T-helper 1 cell (primary cell): ENCODE data around the gene GADD45B.
"Not testable (repeated sequence)": the region's sequence is repeated elsewhere in the genome, so short reads cannot be mapped to it uniquely, and the experiment has no call there.

Experiments used
- DNase-seq, 5 donors: peaks; one replicate each; pipeline ENCODE4 v3.0.0-alpha.2; 2012 to 2020

GADD45B gene

DNA sequence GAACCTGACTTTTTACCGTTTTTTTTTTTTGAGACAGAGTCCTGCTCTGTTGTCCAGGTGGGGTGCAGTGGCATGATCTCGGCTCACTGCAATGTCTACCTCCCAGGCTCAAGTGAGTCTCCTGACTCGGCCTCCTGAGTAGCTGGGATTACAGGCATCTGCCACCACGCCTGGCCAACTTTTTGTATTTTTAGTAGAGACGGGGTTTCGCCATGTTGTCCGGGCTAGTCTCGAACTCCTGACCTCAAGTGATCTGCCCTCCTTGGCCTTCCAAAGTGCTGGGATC lies 6.1 kb upstream of the GADD45B start:
- not testable (repeated sequence) for DNase-seq

DNA sequence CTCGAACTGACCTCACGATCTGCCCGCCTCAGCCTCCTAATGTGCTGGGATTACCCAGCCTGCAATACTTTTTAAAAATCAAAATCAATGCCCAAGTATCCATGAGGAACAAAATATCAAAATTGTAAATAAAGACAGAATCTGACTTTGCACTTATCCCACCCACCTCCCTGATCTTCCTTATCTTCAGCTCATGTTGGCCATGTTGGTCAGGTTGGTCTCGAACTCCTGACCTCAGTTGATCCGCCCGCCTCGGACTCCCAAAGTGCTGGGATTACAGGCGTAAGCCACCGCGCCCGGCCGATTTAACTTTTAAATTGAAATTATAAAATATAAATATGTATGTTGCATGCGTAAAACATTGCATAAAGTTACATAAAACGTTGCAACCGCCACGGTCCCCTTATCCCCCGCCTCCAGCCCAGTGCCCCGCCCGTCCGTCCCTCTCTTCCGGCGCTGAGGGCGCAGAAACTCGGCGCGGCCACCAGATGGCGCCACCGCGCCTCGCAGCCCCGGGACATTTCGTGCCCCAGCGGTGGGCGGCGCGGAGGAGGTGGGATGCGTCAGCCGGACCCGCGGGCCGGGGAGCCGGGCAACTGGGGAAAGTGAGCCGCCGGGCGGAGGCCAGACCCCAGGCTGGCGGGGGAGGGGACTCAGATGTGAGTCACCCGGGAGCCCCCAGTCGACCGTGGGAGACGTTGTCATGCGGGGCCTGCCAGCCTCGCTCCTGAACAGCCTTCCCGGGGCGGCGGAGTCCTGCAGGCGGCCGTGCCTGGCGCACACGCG lies 1.5 kb upstream of the GADD45B start:
- DNase-seq = peak; percentile 75 to 85 (median 80)

DNA sequence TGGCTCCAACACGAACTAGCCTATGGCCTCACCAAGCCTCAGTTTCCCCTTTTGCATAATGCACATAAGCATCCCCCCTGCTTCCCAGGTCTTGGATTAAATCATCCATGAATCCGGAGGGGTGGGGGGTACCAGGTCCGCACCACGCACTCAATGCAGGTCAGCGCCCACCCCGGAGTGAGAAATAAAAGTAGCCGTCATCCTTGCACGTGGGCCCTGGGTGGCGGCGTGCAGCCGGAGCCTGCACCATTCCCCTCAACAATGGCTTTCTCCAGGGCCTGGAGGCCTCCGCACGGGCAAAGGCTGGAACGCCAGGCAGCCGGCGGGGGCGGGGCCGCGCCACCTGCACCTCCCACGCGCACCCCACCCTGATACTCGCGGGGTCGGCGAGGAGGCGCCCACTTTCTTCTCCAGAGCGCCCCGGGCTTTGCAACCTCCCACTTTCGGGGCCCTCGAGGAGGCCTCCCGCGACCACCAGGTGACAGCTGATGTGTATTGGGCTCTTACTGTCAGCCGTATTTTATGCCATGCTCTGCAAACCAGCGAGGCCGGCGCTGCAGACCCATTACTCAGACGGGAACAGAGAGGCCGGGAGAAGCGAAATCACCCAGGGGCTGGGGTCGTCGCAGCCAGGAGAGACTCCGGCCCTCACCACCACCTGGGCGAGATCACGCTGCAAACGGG lies 767 bp upstream of the GADD45B start:
- DNase-seq = peak in 4 of 5 donors; percentile 34 to 75 (median 44)

DNA sequence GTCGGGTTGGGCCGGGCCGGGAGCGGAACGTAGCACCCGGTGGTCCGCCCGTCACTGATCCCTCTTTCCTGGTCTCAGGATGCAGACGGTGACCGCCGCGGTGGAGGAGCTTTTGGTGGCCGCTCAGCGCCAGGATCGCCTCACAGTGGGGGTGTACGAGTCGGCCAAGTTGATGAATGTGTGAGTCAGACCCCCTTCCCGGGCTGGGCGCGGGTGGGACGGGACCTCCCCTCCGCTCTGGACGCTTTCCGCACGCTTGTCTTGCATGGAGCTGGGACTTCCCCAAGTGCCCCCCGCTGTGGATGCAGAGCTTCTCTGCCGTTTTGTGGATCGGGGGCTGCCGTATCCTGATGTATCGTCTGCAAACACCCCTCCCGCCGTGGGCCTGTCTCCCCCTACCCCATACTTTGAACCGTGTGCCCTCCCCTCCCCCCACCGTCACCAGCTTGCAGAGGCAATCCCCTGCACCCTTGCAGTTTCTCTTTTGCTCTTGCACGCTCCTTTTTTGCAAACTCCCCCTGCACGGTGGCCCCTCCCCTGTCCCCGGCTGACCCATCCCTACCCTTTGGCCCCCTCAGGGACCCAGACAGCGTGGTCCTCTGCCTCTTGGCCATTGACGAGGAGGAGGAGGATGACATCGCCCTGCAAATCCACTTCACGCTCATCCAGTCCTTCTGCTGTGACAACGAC lies 669 bp downstream of the GADD45B start:
- DNase-seq = peak; percentile 31 to 72 (median 47)

DNA sequence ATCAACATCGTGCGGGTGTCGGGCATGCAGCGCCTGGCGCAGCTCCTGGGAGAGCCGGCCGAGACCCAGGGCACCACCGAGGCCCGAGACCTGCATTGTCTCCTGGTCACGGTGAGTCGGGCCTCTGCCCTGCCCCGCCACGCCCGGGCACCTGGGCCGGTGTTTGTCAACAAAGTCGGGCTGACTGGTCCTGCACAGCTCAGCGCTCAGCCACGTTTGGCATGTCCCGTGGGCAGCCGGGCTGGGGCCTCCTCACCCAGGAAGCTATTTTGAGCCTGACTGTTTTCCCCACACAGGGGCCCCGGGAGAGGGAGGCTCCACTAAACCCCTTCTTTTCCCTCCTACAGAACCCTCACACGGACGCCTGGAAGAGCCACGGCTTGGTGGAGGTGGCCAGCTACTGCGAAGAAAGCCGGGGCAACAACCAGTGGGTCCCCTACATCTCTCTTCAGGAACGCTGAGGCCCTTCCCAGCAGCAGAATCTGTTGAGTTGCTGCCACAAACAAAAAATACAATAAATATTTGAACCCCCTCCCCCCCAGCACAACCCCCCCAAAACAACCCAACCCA lies 1.3 kb downstream of the GADD45B start:
- peak in 1 of 5 donors; percentile 24 for DNase-seq

DNA sequence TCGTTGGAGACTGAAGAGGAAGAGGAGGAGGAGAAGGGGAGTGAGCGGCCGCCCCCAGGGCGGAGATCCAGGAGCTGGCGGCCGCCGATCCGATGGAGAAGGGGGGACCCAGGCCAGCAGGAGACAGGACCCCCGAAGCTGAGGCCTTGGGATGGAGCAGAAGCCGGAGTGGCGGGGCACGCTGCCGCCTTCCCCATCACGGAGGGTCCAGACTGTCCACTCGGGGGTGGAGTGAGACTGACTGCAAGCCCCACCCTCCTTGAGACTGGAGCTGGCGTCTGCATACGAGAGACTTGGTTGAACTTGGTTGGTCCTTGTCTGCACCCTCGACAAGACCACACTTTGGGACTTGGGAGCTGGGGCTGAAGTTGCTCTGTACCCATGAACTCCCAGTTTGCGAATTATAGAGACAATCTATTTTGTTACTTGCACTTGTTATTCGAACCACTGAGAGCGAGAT lies 1.8 kb downstream of the GADD45B start:
- DNase-seq = peak in 2 of 5 donors; percentile 25 to 39

DNA sequence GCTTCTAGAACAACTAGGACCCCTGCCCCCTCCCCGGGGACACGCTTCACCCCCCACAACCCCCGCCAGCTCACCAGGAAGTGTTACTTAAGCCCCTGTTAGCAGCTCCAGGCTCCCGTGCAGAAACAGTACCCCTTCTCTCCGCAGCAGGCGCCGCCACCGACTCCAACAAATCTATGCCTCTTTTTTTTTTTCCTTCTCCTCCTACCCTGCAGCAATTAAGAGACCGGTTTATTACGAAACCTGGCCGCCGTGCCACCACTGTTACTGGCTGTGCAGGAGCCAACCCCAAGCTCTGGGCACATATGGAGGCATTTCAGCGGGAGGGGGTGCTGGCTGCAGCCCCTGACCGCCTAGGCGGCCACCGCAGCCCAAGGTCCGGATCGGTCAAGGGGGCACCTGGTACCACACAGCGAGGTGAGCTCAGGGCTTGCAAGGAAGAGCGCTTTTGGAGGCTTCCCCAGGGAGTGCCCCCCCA lies 2.4 kb downstream of the GADD45B start:
- DNase-seq = peak in 4 of 5 donors; percentile 42 to 75 (median 50)

DNA sequence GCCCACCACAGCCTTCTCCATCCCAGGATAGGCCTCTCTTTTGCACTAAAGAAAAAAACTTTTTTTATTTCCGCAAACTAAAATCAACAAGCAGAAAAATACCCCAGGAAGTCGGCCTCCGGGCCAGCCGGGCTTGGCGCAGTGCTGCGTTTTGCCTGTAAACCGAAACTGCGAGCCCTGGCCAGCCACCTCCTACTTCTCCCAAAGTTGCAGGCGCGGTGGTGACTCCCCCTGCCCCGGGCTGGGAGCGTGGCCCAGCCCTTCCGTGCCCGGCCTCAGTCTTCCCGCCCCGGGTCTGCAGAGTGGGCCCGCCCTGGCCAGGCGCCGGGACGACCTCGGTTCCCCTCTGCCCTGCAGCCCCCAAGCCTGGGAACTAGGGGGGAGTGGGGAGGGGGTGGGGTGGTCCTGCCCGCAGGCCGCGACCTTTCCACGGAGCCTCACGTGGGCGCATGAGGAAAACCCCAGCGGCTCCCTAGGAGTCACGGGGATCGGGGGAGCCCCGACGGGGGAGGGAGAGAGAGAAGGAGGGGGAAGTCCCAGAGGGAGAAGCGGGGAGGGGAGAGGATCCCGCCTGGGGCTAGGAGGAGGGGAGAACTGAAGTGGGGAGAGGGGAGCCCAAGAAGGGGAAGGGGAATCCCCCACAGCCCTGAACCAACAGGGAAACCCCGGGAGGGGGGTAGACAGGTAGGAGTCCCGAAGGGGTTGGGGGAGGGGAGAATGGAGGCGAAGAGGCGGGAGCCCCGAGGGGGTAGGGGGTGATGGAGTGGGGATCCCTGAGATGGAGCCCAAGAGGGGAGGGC lies 3.0 kb downstream of the GADD45B start:
- peak; percentile 61 to 65 (median 63) for DNase-seq

DNA sequence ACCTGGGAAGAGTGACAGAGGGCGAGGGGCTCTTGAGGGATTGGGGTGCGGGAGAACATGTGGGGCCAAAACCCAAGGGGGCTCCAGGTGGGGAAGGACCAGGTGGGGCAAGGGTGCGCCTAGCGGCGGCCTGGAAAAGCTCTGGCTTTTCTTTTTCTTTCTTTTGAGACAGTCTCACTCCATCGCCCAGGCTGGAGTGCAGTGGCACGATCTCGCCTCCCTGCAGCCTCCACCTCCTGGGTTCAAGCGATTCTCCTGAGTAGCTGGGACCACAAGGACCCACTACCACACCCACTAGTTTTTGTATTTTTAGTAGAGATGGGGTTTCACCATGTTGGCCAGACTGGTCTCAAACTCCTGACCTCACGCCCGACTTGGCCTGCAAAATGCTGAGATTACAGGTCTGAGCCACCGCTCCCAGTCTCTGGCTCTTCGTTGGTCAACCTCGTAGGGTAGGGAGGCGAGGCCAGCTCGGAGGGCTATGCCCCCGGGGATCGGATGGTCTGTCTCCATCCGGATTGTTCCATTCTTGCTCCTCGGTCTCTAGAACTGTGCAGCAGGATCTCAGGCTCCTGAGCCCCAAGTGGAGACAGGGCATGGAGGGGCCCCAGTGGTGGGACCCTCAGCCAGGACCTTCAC lies 3.7 kb downstream of the GADD45B start:
- DNase-seq = no peak

DNA sequence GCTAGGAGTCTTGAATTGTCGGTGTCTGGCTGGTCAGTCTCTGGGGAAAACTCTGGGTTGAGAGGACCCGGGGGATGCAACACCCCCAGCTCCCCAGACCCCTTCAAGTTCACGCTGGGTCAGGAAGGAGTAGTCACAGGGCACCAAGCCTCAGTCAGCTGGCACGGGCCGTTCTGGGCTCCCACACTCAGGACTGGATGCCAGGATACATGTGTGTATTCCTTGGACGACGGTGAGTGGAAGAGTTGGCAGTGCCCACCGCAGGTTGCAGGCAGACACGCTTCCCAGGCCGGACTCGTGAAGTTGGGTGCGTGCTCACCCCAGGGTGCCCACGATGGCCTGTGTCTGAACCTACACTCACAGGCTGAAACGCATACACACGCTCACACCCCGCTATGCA lies 5.5 kb downstream of the GADD45B start:
- no peak for DNase-seq

DNA sequence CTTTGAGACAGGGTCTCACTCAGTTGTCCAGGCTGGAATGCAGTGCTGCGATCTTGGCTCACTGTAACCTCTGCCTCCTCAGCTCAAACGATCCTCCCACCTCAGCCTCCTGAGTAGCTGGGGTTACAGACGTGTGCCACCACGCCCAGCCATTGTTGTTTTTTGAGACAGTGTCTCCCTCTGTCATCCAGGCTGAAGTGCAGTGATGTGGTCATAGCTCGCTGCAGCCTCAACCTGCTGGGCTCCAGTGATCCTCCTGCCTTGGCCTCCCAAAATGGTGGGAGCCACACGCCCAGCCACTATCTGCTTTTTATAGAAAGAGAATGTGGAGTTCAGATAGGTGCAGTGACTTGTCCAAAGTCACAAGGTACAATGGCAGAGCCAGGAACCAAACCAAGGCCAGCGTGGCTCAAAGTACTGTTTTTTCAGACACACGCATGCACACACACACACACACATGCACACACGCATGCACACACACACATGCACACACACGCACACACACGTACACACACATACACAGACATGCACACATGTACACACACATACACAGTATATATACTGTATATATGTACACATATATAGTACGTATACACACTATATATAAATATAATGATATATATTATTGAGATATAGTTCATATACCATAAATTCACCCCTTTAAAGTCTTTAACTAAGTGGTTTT lies 6.6 kb downstream of the GADD45B start:
- DNase-seq = no peak

DNA sequence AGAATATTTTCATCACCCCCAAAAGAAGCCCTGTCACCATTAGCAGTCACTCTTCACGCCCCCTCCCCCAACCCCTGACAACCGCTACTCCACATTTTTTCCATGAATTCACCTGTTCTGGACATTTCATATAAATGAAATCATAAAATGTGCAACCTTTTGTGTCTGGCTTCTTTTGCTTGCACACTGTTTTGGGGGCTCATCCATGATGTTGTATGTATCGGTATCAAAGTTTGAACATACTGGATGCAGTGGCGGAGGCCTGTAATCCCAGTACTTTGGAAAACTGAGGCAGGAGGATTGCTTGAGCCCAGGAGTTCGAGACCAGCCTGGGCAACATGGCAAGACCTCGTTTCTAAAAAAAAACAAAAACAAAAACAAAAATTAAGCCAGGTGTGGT lies 7.2 kb downstream of the GADD45B start:
- no peak for DNase-seq

DNA sequence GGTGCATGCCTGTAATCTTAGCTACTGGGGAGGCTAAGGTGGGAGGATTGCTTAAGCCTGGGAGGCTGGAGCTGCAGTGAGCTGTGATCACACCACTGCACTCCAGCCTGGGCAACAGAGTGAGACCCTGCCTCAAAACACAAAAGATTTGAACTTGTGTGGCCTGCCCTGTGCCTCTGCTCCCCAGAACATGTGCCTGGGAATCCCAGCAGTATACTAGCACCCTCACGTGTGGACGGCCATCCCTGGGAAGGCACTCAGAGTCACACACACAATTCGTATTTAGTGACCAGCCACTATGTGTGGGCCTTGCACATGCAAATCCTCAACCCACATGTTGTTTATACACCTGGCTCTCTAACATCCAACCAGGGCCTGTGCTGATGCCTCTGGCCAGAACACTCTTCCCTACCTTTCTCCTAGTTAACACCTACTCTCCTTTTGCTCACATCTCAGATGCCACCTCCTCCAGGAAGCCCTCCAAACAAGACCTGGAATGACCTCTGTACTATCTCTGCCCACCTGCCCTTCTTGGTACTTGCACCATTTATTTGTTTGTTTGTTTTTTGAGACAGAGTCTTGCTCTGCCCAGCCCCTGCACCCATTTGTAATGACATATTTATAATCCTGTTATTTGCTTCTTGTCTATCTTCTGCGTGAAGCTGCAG lies 7.7 kb downstream of the GADD45B start:
- no peak for DNase-seq

DNA sequence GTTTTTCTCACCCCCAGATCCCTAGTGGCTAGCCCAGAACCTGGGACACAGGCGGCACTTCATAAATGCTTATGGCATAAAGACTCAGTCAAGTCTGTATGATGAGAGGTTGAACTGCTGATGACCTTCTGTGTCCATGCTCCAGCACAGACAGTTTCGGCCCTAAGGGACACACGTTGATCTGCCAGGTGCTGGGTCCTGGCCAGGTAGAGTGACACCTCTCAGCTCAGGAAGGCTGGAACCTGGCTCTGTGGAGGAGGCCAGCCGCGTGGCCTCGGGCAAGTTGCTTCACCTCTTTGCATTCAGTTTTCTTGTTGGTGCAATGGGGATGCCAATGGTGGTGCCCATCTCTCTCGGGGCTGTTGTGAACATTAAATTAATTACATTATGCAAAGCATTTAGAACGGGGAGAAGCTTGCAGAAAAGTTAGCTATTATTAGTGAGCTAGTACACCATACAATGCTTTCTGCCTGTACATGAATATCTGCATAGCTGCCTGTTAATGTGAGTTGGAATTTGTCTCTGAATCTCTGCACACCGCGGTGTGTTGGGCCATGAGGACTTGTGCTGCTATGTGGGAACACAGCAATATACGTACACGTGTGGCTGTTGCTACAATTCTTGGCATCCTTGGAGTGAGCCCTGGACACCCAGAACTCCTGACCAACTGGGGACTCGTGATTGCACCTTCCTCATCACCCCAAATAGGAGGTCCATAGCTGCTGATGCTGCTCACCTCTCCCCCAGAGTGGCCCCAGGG lies 8.4 kb downstream of the GADD45B start:
- DNase-seq = no peak

DNA sequence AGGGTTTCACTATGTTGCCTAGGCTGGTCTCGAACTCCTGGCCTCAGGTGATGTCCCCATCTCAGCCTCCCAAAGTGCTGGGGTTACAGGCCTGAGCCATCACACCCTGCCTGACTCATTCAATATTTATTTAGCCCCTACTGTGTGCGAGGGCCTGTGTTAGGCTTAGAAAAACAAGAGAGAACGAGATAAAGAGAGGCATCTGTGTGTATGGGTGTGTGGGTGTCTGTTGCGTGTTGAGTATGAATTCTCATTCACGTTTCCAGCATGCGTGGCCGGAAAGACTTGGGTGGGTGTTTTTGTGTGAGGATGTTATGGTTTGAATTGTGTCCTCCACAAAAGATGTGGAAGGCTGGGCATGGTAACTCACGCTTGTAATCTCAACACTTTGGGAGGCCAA lies 9.5 kb downstream of the GADD45B start:
- no peak for DNase-seq

DNA sequence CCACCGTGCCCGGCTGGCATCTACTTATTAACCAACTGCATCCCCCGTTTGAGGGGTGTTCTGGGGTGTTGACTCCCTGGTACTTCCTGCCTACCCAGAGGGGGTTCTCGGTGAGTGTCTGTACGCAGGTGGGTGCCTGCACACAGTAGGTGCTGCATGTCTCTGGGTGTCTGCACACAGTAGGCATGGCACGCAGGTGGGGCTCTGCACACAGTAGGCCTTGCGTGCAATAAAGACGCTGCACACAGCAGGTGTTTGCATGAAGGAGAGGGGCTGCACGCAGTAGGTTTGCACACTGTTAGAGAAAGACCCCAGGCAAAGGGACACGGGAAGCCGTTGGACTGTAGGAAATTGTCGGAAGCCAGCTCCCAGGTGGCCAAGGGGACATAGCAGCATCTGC lies 11.2 kb downstream of the GADD45B start:
- no peak for DNase-seq

DNA sequence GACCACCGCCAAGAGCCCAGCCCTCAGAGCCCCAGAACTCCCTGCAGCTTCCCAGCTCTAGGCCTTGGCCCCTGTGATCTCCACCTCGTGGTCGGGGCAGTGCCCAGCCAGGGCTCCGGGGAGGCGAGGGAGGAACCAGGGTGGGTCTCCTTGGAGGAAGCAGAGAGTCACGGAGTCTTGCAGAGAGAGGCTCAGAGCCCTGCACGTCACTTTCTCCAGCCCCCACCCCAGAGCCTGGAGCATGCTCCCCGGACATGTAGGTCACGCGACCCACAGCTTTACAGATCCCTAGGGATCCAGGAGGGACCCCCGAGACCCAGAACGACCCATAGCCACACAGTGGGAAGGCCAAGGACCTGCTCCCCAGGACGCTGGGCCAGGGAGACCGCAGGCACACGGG lies 11.9 kb downstream of the GADD45B start:
- DNase-seq = no peak

DNA sequence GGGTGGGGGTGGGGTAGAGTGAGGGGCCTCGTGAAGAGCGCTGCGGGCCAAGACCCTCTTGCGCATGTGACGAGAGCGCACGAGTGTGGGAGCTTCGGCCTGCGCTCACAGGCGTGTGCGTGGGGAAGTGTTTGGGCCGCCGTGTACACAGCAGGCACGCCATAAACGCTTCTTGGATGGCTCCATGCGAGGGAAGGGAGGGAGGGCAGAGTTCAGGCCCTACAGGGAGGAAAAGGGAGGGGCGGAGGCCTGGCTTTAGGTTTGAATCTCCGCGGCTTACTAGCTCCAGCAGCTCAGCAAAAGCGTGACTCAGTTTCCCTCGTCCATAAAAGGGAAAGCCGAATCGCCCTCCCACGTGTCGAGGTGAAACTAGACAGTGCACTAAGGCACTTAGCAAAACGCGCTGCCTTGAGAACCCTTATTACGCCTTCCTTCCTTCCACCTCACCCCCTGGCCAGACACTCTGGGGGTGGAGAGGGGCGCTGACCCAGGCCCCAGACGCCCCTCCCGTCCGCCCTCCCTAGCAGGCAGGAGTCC lies 12.5 kb downstream of the GADD45B start:
- DNase-seq = no peak

DNA sequence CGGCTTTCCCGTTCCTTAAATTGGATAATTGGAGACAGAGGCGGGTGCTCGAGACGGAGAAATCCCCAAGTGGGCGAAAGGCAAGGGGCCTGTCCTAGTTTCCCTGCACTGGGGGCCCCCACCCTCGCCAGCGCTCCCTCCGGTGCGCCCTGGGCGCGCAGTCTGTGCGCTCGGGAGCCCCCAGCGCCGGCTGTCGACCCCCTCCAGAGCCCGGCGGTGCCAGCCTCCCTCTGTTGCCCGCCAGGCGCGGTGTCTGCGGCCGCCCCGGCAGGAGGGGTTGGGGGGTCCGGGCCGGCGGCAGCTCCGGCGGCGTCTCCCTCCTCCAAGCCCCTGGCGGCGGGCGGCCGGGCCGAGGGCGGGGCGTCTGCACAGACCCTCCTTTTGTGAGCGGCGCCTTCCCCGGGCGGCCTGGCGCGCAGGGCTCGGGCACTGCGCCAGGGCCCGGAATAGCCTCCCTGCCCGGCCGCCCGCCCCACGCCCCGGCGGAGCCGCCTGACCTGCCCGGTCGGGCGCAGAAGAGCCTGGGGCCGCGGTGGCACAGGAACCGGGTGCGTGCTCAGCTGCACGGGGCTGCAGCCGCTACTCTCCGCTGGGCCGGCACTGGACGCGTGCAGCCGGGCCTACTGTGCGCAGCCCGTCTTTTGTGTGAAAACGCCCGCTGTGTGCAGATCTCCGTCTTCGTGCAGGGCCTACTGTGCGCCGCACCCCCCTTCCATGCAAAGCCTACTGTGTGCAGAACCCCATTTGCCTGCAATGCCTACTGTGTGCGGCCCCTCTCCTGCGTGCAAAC lies 13.2 kb downstream of the GADD45B start:
- DNase-seq = peak in 1 of 5 donors; percentile 16
